Measurements from ENCODE around the gene PPP2CA.

DNA sequence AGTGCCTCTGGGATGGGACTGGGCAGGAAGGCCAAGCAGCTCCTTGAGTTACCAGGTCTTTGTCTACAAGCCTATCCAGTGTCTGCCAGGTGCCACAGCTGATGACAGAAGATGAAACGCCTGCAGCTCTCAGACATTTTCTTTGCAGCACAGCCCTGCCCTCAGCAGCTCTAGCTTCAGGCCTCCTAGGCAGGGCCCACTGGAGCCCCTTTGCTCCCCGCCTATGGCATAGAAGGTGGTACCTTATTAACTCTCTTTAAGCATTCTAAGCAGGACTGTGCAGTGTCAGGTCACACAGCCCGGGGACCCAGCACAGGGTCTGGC, 47.8 kb downstream of the PPP2CA start:
- TF ChIP-seq CTCF (IDR thresholded peaks at IDR 0.05; ENCODE audit: poor library complexity) (no peak), EZH2 (IDR thresholded peaks at IDR 0.05; ENCODE audit: borderline replicate concordance) (no peak), EZH2phosphoT487 (IDR thresholded peaks at IDR 0.05; ENCODE audit: low read depth, severe bottlenecking, unreplicated experiment) (no peak)

Data from hepatocyte (in vitro differentiated cells).